GM10266 (cell line): ENCODE results near the gene SLC7A7.
"Not testable (repeated sequence)": the region's sequence is repeated elsewhere in the genome, so short reads cannot be mapped to it uniquely, and the experiment has no call there.

Source experiments
- DNase-seq: peaks from one replicate; pipeline ENCODE4 v3.0.0; 2012; ENCODE audit errors: extremely low spot score
- TF ChIP-seq, protein P1 (sequence below): IDR thresholded peaks from 2 replicates; pipeline ENCODE4 v1.5.1; 2012; ENCODE audit warnings: mild to moderate bottlenecking, low read depth; ENCODE audit not compliant: control insufficient read depth, insufficient read depth; ENCODE audit errors: missing control alignments

SLC7A7 gene

DNA sequence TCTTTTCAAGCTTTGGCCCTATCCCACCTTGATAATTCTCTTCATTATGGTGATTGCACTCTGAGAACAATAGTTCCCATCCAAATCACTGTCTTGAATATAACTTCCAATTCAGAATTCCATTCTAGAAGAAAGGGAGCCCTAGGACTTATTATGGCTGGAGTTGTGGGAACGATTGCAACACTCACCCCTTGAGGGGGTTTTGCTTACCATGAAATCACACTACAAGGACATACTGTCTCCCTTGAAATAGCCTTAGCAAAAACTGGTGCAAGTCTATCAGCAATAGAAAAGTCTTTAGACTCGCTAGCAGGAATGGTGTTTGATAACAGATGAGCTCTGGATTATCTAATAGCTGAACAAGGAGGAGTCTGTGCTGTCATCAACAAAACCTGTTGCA is 80.1 kb downstream of the SLC7A7 start:
- no peak for DNase-seq
- TF ChIP-seq, protein P1, sequence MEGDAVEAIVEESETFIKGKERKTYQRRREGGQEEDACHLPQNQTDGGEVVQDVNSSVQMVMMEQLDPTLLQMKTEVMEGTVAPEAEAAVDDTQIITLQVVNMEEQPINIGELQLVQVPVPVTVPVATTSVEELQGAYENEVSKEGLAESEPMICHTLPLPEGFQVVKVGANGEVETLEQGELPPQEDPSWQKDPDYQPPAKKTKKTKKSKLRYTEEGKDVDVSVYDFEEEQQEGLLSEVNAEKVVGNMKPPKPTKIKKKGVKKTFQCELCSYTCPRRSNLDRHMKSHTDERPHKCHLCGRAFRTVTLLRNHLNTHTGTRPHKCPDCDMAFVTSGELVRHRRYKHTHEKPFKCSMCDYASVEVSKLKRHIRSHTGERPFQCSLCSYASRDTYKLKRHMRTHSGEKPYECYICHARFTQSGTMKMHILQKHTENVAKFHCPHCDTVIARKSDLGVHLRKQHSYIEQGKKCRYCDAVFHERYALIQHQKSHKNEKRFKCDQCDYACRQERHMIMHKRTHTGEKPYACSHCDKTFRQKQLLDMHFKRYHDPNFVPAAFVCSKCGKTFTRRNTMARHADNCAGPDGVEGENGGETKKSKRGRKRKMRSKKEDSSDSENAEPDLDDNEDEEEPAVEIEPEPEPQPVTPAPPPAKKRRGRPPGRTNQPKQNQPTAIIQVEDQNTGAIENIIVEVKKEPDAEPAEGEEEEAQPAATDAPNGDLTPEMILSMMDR: no peak

DNA sequence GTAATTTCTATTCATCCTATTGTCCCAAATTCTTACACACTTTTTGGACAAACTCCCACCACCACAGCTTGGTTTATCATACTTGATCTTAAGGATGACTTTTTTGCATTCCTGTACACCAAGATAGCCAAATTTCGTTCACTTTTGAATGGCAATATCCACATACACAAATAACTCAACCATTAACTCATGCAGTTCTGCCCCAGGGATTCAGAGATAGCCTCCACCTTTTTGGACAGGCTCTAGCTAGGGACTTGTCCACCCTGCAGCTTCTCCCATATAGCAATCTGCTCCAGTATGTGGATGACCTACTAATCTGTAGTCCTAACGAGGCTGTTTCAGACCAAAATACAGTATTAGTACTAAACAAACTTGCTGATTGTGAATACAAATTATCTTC is 81.4 kb downstream of the SLC7A7 start:
- DNase-seq: no peak
- TF ChIP-seq, protein P1: no peak

DNA sequence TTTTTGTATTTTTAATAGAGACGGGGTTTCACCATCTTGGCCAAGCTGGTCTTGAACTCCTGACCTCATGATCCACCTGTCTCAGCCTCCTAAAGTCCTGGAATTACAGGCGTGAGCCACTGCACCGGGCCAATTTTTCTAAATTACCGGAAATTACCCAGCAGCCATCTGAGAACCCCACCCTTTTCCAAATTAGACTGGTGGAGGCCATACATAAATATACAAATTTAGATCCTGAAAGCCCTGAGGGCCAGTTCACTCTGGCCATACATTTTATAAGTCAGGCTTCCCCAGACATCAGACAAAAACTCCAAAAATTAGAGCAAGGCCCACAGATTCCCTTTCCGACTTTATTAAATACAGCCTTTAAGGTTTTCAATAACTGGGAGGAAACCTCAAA is 83.2 kb downstream of the SLC7A7 start:
- DNase-seq: not testable (repeated sequence)

DNA sequence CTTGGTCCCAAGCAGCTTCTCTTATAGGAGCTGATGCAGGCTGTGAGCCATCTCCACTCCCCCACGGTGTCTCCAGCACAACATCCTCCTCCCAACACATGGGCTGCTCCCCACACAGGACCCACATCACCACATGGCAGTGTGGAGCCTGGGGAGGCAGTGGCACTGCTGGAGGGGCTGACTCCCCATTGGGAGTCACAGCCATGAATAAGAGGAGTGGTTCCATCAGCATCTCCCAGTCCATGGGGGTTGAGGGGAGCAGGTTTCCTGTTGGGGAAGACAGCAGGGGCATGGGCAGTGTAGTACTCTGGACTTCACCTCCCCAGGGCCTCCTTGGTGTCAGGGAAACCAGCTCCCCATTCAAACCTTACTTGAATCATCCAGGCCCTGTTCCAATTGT is 89.2 kb downstream of the SLC7A7 start:
- TF ChIP-seq, protein P1: no peak
- DNase-seq: no peak

DNA sequence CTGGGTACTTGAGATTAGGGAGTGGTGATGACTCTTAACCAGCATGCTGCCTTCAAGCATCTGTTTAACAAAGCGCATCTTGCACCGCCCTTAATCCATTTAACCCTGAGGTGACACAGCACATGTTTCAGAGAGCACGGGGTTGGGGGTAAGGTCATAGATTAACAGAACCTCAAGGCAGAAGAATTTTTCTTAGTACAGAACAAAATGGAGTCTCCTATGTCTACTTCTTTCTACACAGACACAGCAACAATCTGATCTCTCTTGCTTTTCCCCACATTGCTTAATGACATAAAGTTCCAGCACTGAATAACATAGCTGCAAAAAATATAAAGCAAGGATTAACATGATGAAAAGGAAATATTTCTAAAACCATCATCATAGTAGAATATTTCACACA is 89.9 kb downstream of the SLC7A7 start:
- DNase-seq: not testable (repeated sequence)

DNA sequence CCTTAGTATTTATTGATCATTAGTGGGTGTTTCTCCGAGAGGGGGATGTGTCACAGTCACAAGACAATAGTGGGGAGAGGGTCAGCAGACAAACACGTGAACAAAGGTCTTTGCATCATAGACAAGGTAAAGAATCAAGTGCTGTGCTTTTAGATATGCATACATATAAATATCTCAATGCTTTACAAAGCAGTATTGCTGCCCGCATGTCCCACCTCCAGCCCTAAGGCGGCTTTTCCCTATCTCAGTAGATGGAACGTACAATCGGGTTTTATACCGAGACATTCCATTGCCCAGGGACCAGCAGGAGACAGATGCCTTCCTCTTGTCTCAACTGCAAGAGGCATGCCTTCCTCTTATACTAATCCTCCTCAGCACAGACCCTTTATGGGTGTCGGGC is 90.4 kb downstream of the SLC7A7 start:
- DNase-seq: not testable (repeated sequence)

DNA sequence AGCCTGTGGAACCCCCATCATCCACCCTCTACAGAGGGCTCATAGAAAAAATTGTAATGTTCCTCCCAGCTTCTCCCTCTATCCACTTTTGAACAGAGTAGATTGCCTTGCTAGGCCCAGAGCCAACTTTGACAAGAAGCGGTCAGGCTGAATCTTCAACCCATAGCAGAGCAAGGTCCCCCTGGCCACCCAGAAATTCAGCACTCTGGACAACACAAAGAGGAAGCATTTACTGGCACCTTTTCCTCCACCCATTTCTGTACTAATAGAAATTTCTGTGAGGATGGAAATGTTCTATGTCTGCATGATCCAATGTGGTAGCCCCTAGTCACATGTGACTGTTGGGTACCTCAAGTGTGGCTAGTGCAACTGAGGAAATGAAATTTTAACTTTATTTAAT is 91.4 kb downstream of the SLC7A7 start:
- DNase-seq: no peak
- TF ChIP-seq, protein P1: no peak
